GM12873 (cell line): Measurements from ENCODE around the gene SNX1.

Experiments used
- TF ChIP-seq, protein P1 (sequence below): IDR thresholded peaks from 2 replicates; pipeline ENCODE4 v1.5.1; 2012; ENCODE audit warnings: low read depth, mild to moderate bottlenecking, moderate library complexity, low read length, control low read depth; ENCODE audit not compliant: insufficient read depth; ENCODE audit errors: missing control alignments

The SNX1 gene

DNA sequence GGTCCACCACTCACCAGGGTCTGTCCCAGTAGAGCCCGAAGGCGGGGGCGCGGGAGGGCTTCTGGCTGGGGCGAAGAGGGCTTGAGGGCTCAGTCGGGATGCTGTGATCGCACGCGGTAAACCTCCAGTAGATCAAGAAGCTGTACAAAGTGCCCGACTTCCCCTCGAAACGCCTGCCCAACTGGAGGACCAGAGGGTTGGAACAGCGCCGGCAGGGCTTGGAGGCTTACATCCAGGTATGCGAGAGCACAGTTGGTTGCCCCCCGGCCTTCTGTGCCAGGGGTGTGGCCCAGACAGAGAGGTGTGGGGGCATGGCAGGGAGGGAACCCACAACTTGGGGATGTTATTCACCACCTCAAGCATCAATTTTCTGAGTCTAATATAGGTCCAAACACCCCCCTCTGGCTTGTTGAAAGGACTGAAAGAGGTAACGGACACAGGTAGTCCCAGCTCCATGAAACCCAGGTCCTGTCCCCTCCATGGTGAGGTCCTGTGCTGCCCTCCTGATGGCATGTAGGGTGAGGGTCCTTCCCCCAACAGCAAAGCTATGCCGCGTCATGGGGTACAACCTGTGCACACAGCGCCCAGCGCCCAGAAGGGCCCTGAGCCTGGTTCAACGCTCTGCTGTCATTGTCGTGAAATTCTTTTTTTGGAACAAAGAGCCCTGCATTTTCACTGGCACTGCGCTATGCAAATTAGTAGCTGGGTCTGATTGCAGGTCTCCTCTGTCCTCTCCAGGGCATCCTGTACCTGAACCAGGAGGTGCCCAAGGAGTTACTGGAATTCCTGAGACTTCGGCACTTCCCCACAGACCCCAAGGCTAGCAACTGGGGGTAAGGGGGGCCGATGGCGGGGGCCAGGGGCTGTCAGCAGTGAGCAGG is 57.0 kb downstream of the SNX1 start:
- TF ChIP-seq, protein P1, sequence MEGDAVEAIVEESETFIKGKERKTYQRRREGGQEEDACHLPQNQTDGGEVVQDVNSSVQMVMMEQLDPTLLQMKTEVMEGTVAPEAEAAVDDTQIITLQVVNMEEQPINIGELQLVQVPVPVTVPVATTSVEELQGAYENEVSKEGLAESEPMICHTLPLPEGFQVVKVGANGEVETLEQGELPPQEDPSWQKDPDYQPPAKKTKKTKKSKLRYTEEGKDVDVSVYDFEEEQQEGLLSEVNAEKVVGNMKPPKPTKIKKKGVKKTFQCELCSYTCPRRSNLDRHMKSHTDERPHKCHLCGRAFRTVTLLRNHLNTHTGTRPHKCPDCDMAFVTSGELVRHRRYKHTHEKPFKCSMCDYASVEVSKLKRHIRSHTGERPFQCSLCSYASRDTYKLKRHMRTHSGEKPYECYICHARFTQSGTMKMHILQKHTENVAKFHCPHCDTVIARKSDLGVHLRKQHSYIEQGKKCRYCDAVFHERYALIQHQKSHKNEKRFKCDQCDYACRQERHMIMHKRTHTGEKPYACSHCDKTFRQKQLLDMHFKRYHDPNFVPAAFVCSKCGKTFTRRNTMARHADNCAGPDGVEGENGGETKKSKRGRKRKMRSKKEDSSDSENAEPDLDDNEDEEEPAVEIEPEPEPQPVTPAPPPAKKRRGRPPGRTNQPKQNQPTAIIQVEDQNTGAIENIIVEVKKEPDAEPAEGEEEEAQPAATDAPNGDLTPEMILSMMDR = no peak

DNA sequence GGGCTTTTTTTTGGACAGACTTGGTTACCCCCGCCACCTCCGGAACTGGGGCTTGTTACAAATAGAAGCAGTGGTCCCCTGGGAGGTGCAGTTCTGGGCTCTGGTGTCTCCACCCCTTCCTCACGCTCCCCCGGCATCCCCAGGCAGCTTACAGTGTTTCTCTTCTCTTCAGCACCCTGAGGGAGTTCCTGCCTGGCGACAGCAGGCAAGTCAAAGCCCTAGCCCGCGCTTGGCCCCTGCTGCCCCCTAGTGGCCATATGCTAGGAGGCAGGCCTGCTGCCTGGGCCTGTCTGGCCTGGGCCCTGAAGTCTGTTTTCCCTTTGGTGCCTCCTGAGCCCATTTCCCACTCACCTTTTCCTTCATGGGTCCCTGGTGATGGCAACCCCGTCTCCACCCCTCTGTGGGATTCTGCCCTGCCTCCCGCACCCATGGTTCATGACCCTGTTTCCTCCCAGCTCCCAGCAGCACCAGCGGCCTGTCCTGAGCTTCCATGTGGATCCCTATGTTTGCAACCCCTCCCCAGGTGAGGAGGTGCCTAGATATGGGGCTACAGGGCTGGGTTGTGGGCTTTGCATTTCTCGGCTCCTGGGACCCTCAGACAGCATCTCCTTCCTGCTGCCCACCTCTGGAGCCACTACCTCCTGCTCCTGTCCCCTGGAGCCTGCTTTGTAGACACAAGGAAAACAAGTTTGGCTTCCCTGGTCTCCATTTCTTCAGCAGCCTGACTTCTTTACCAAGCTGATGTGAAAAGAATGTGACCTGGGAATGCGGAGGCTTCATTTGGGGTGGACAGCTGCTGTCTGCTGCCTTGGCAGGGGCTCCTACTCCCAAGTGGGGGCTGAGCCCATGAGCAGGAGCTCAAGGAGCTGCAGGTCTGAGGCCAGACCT is 57.9 kb downstream of the SNX1 start:
- TF ChIP-seq, protein P1 = peak; percentile 100

DNA sequence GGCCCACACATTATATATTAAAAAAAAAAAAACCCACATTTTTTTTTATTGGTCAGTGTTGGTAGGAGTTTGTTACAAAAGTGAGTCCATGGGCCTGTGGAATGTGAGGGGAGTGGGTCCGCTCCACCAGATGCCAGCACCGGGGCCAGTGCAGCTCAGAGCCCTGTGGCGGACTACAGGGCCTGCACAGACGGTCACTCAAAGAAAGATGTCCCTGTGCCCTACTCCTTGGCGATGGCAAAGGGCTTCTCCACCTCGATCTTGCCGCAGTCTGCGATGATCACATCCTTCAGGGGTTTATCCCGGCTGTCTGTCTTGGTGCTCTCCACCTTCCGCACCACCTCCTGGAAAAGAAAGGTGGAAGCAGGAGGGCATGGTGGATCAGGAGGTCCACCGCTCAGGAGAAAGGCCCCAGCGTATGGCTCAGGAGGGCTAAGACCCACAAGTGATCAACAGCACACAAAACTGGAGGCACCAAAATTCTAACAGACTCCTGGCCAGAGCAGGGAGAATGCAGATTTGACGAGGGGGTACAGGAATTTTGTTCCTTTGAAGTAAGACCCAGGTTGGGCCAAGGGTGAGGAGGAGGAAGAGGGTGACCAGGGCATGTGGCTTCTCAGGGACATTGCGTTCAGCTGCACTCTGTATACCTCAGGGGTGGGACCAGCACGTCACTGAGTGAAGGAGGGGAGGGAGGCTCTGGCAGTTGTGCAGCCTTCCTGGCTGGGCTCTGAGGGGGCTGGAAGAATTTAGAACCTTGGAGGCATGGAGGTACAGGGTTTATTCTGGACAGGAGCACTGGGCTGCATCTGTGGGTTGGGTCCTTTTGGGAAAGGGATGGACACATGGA is 60.2 kb downstream of the SNX1 start:
- TF ChIP-seq, protein P1 = no peak

DNA sequence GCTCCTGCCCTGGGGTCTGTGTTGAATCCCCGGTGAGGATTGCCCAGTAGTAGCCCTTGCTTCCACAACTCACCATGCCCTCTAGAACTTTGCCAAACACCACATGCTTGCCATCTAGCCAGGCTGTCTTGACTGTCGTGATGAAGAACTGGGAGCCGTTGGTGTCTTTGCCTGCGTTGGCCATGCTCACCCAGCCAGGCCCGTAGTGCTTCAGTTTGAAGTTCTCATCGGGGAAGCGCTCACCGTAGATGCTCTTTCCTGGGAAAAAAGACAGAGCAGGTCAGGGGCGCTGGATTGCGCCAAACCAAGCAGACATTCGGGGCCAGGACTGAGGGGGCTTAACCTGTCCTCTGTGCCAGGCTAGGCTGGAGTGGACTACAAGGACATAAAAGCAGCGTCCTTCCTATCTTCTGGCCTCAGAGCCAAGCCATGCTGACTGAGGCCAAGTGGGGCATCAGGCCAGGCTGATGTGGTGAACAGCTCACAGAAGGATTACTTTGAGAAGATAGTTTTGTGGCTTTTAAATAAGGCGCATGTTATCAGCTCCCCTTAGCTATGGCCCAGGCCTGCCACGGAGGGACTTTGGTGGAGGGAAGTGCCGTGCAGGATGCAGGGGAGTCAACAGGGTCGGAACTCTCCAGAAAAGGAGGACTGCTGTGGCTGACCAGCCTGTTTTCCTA is 61.0 kb downstream of the SNX1 start:
- TF ChIP-seq, protein P1 = no peak

DNA sequence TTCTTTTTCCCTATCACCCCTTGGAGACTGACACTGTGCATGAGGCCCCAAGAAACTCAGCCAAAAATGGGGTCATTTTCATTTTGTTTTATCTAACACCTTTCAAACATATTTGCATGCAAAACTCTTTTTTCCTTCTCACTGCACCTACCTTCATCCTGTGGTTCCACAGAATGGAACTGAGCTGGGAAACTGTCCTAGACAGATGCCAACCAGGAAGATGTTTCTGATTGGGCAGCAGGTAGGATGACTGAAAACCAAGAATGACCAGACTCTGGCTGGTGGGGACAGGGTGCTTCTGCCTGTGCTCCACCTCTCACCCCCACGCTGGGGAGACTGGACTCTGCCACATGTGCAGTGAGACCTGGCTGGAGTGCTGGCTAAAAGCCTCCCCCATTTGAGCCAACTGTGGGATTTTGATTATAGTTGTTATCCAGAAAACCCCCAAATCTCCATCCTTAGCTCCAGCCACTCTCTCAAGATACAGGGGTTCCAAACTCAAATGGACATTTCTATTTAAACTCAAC is 61.9 kb downstream of the SNX1 start:
- TF ChIP-seq, protein P1 = no peak

DNA sequence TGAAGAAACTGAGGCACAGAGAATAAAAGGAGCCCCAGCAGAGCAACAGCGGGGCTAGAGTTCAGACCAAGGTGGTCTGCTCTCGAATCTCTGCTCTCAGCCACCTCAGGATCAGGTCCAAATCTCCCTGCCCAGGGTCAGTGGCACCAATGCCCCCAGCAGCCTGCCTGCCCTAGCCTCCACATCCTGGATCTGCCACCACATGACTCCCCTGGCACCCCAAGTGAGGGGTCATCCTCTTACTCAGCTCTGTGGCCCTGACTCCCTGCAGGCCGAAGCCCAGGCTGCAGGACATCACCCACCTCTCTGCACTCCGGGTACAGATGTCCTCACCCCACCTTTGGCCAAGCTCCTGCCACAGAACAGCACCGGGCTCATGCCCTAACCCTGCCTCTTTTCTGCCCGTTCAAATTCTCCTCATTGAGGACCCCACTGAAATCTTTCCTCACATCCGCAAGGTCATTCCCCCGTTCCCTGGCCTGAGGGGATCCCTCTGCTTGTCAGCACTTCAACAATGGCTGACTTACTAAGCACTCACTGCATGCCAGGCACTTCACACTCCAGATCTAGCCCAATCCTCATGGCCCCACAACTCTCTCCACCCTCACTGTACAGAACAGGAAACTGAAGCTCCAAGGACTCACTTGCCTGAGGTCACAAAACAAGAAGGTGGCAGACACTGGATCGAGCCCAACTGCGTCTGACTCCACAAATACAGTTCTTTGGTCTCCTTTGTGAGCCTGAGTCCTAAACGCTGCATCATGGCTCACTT is 62.8 kb downstream of the SNX1 start:
- TF ChIP-seq, protein P1 = no peak
